K562 (cell line): ENCODE results near the gene TENM3. TPM values are rescaled to one million over a fixed set of nuclear protein-coding genes. Genes with fewer than 3 reads are reported as not detected.

ENCODE experiments used
- ATAC-seq: fragments of 200-7000 bp; cut with Tn5 transposase; 3 replicates; pipeline ENCODE4 v1.9.1; 2020; ENCODE audit warnings: moderate library complexity
- BruUV-seq: library from RNA; stranded (reverse); fragments of 400-500 nt; replicated peaks from 2 replicates; lab custom pipeline; 2021; lab: Mats Ljungman, UMichigan
- CTCF ChIA-PET: fragments of 300-600 bp; formaldehyde crosslinking; extraction: SDS; loops from one replicate; lab custom pipeline; 2021; ENCODE audit warnings: low intra/inter-chr PET ratio; lab: Yijun Ruan, JAX
- POLR2A ChIA-PET: fragments of 300-600, 350-650 bp; sonication (Branson Sonifier 250); formaldehyde crosslinking; extraction: SDS; loops from one replicate; lab custom pipeline; 2021; ENCODE audit warnings: antibody characterized with exemption, inconsistent platforms; lab: Yijun Ruan, JAX
- DNase-seq, 4 experiments: peaks; one replicate each; pipeline versions ENCODE4 v3.0.0 to v3.0.0-alpha.2; 2011 to 2018; ENCODE audit warnings: low spot score in 3 of 4, mixed read lengths in 3 of 4; ENCODE audit errors: extremely low read depth in 1 of 4
- FAIRE-seq: peaks from 2 replicates; lab custom pipeline; 2011; peaks lifted over from hg19 to GRCh38; lab: Jason Lieb, UNC
- H2AFZ ChIP-seq: 2 replicates; pipeline ENCODE4 v1.6.0; 2011; ENCODE audit warnings: low read depth, low read length, control low read depth, inconsistent platforms
- H3K27ac ChIP-seq: fragments of 200-600 bp; 3 replicates; pipeline ENCODE4 v1.8.0; 2011; ENCODE audit warnings: low read depth, mild to moderate bottlenecking, control low read depth, inconsistent platforms, low read length, moderate library complexity, mixed read lengths; ENCODE audit errors: extremely low read depth
- H3K27me3 ChIP-seq, 2 experiments: fragments of 300-600 bp in 1 of 2; 2 replicates in 1 of 2; 3 replicates in 1 of 2; pipeline versions ENCODE4 v1.6.0 to v1.8.0; 2011; ENCODE audit warnings: inconsistent platforms in 2 of 2, low read length in 2 of 2, mild to moderate bottlenecking in 1 of 2, mixed read lengths in 1 of 2, moderate library complexity in 1 of 2; ENCODE audit not compliant: control insufficient read depth in 2 of 2, insufficient read depth in 2 of 2
- H3K36me3 ChIP-seq: fragments of 300-600 bp; 3 replicates; pipeline ENCODE4 v1.8.0; 2011; ENCODE audit warnings: mild to moderate bottlenecking, low read length, inconsistent platforms; ENCODE audit not compliant: control insufficient read depth, insufficient read depth
- H3K4me1 ChIP-seq, 2 experiments: fragments of 200-600 bp in 1 of 2; replicated peaks in 1 of 2; 2 replicates in 1 of 2; 3 replicates in 1 of 2; pipeline versions ENCODE4 v1.5.1 to v1.8.0; 2011; ENCODE audit warnings: inconsistent platforms in 2 of 2, low read length in 2 of 2, mild to moderate bottlenecking in 1 of 2, mixed read lengths in 1 of 2, moderate library complexity in 1 of 2; ENCODE audit not compliant: control insufficient read depth in 2 of 2, insufficient read depth in 2 of 2
- H3K4me2 ChIP-seq: 2 replicates; pipeline ENCODE4 v1.6.1; 2011; ENCODE audit warnings: low read length, control low read depth, inconsistent platforms, mixed read lengths; ENCODE audit not compliant: insufficient read depth
- H3K4me3 ChIP-seq: fragments of 200-600 bp; sonication (generic), shearing (Covaris generic); 2 replicates; pipeline ENCODE4 v1.5.1; 2016; ENCODE audit warnings: control low read depth, inconsistent platforms
- H3K79me2 ChIP-seq: fragments of 200-600 bp; 3 replicates; pipeline ENCODE4 v1.8.0; 2011; ENCODE audit warnings: low read length, inconsistent platforms; ENCODE audit not compliant: control insufficient read depth, insufficient read depth
- H3K9ac ChIP-seq, 2 experiments: 2 replicates each; pipeline versions ENCODE4 v1.6.0 to v1.6.1; 2011; ENCODE audit warnings: low read depth in 2 of 2, low read length in 2 of 2, control low read depth in 1 of 2, inconsistent platforms in 1 of 2, mild to moderate bottlenecking in 1 of 2, mixed read lengths in 1 of 2; ENCODE audit not compliant: insufficient read depth in 1 of 2
- H3K9me1 ChIP-seq: one replicate; pipeline ENCODE4 v1.6.0; 2011; ENCODE audit warnings: inconsistent platforms, mild to moderate bottlenecking, low read length, moderate library complexity; ENCODE audit not compliant: control insufficient read depth, insufficient read depth
- H3K9me3 ChIP-seq: replicated peaks from 2 replicates; pipeline ENCODE4 v1.5.1; 2011; ENCODE audit warnings: low read depth, low read length, inconsistent platforms; ENCODE audit not compliant: control insufficient read depth, insufficient read depth
- H4K20me1 ChIP-seq: replicated peaks from 2 replicates; pipeline ENCODE4 v1.6.1; 2011; ENCODE audit warnings: low read length, inconsistent platforms, mixed read lengths; ENCODE audit not compliant: control insufficient read depth, insufficient read depth
- CBFA2T2 ChIP-seq: fragments of 450-650 bp; conservative IDR thresholded peaks from 2 replicates; pipeline ENCODE4 v1.6.1; 2017; ENCODE audit warnings: mild to moderate bottlenecking
- CHAMP1 ChIP-seq: fragments of 450-650 bp; IDR thresholded peaks from 2 replicates; pipeline ENCODE4 v1.6.1; 2016; ENCODE audit warnings: mild to moderate bottlenecking
- COPS2 ChIP-seq: fragments of 450-650 bp; conservative IDR thresholded peaks from 2 replicates; pipeline ENCODE4 v1.6.1; 2016; ENCODE audit warnings: mild to moderate bottlenecking, moderate library complexity
- EP300 ChIP-seq: IDR thresholded peaks from 2 replicates; pipeline ENCODE4 v1.6.1; 2012; ENCODE audit warnings: low read length, improper control_type of control experiment
- HNRNPL ChIP-seq: fragments of 200-400 bp; formaldehyde crosslinking; IDR thresholded peaks from 2 replicates; pipeline ENCODE4 v1.6.1; 2017; ENCODE audit warnings: low read depth, mild to moderate bottlenecking, low read length
- NR2F6 ChIP-seq: fragments of 450-650 bp; formaldehyde crosslinking; IDR thresholded peaks from 2 replicates; pipeline ENCODE4 v1.4.0; 2020; ENCODE audit warnings: mild to moderate bottlenecking
- SIRT6 ChIP-seq: IDR thresholded peaks from one replicate; pipeline ENCODE4 v1.6.1; 2012; ENCODE audit warnings: low read depth, mild to moderate bottlenecking, control low read depth, inconsistent platforms, low read length, moderate library complexity
- THAP12 ChIP-seq: fragments of 250-450 bp; sonication (Bioruptor Pico); IDR thresholded peaks from 2 replicates; pipeline ENCODE4 v1.9.0; 2021; ENCODE audit warnings: mild to moderate bottlenecking, inconsistent platforms
- THAP7 ChIP-seq: fragments of 250-450 bp; sonication (Bioruptor Pico); IDR thresholded peaks from 2 replicates; pipeline ENCODE4 v1.5.0; 2021
- ZFX ChIP-seq: sonication (generic); formaldehyde crosslinking; IDR thresholded peaks from 2 replicates; pipeline ENCODE4 v1.8.0; 2022; ENCODE audit warnings: mild to moderate bottlenecking, missing genetic modification reagents, moderate library complexity
- ZNF316 ChIP-seq: fragments of 450-650 bp; IDR thresholded peaks from 2 replicates; pipeline ENCODE4 v1.6.1; 2016
- ZNF830 ChIP-seq: fragments of 250-450 bp; sonication (Bioruptor Pico); IDR thresholded peaks from 2 replicates; pipeline ENCODE4 v1.5.0; 2021; ENCODE audit warnings: mild to moderate bottlenecking
- WGBS: fragments of 100-300 bp; shearing (Covaris generic); methylation state at CpG from one replicate; pipeline ENCODE4 v1.1.6; 2016; ENCODE audit warnings: low coverage, mixed read lengths; ENCODE audit not compliant: insufficient coverage; ENCODE audit errors: missing lambda C conversion rate; 5-methylcytosine and 5-hydroxymethylcytosine counted together
- in situ Hi-C: fragments of 300-500 bp; cut with MboI; formaldehyde crosslinking; loops from 4 replicates; pipeline ENCODE4 v1.15.0; 2018; ENCODE audit warnings: inconsistent platforms, mixed read lengths
- intact Hi-C: fragments of 100-400 bp; cut with micrococcal nuclease; formaldehyde crosslinking; loops from 2 replicates; pipeline ENCODE4 v1.14.2; 2022
- polyA plus RNA-seq, 8 experiments: library from polyadenylated mRNA; depleted of rRNA in 4 of 8; stranded (reverse) in 5 of 8; unstranded in 3 of 8; fragments of >200 nt; fragmentation: Nextera tagmentation in 2 of 8; fragmentation: Illumina TruSeq in 1 of 8; extraction: Ambion mirVana in 2 of 8; extraction: Trizol in 1 of 8; gene quantifications; 2 replicates each; pipeline versions ENCODE4 v1.2.1 to v1.2.3, GENCODE V29; 2011 to 2014; ENCODE audit warnings: inconsistent platforms in 1 of 8, missing spikeins in 1 of 8
- total RNA-seq, 7 experiments: library from RNA; depleted of rRNA in 6 of 7; stranded (reverse); fragments of >200 nt in 6 of 7; fragmentation: Illumina TruSeq in 2 of 7; extraction: Trizol in 2 of 7; gene quantifications; 2 replicates each; pipeline versions ENCODE4 v1.2.1 to v1.2.3, GENCODE V29; 2011 to 2021; ENCODE audit warnings: low replicate concordance in 1 of 7
- TF ChIP-seq, protein P1 (sequence below): fragments of 150-350 bp; IDR thresholded peaks from 2 replicates; pipeline ENCODE4 v1.6.1; 2014; ENCODE audit warnings: low read depth, mild to moderate bottlenecking, low read length, borderline replicate concordance
- TF ChIP-seq, protein P2 (sequence below): sonication (generic); formaldehyde crosslinking; IDR thresholded peaks from 2 replicates; pipeline ENCODE4 v1.8.1; 2023; ENCODE audit warnings: mild to moderate bottlenecking, missing genetic modification reagents

Gene TENM3
- total and polyA plus RNA-seq, 9 of the 15 experiments (the other 6 are each of a cell fraction or from before 2014, with no cell fraction given): 0.01 to 0.02 TPM; not detected in 7

DNA sequence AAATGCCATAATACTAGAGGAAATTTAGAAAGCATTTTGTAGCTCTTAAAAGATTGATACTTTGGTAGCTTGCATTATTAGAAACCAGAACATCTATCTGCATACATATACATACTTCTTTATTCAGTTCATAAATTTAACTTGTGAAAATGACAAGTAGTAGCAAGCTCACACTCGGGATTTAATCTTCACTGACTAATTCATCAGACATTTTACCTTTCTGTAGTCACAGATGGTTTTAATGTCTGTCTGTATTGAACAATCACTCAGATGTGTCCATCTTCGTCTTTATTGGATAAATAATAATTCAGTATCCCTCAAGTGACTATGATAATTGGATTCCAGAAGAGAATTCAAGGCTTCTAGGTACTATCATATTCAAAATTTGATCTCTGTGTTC lies 232.3 kb downstream of the TENM3 start:
- Histone ChIP-seq H3K4me2 (no peak overlapping the region), H3K4me3 (no peak overlapping the region), H3K9me1 (no peaks in the 10 kb centered on the region), H3K27me3 (no peaks in the 10 kb centered on the region), H3K9ac (no peak overlapping the region), H3K9me3 (no peaks in the 10 kb centered on the region), H3K36me3 (no peaks in the 10 kb centered on the region), H3K4me1 (no peaks in the 10 kb centered on the region), H4K20me1 (no peaks in the 10 kb centered on the region), H3K27ac (no peak overlapping the region), H3K79me2 (no peaks in the 10 kb centered on the region), H2AFZ (no peak overlapping the region)
- POLR2A ChIA-PET: no interaction called here
- in situ Hi-C loops (no loop called here), intact Hi-C loops (loop anchor here (5.0 kb wide), 1 partner anchor 787 kb away; no protein-coding TSS in a partner anchor)
- ATAC-seq (no peak), FAIRE-seq (no peak), DNase-seq (no peak)
- 0% methylated on average over 2 of the region's 2 CpGs for WGBS
- CTCF ChIA-PET: no interaction called here
- BruUV-seq: no TSS peak
- no peak for TF ChIP-seq ZNF316
- TF ChIP-seq COPS2: no peak
- no peak for TF ChIP-seq ZNF830 (CRISPR knock-in tag)
- TF ChIP-seq CBFA2T2: no peak
- TF ChIP-seq, protein P1, sequence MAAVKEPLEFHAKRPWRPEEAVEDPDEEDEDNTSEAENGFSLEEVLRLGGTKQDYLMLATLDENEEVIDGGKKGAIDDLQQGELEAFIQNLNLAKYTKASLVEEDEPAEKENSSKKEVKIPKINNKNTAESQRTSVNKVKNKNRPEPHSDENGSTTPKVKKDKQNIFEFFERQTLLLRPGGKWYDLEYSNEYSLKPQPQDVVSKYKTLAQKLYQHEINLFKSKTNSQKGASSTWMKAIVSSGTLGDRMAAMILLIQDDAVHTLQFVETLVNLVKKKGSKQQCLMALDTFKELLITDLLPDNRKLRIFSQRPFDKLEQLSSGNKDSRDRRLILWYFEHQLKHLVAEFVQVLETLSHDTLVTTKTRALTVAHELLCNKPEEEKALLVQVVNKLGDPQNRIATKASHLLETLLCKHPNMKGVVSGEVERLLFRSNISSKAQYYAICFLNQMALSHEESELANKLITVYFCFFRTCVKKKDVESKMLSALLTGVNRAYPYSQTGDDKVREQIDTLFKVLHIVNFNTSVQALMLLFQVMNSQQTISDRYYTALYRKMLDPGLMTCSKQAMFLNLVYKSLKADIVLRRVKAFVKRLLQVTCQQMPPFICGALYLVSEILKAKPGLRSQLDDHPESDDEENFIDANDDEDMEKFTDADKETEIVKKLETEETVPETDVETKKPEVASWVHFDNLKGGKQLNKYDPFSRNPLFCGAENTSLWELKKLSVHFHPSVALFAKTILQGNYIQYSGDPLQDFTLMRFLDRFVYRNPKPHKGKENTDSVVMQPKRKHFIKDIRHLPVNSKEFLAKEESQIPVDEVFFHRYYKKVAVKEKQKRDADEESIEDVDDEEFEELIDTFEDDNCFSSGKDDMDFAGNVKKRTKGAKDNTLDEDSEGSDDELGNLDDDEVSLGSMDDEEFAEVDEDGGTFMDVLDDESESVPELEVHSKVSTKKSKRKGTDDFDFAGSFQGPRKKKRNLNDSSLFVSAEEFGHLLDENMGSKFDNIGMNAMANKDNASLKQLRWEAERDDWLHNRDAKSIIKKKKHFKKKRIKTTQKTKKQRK: no peak
- TF ChIP-seq CHAMP1: no peak
- TF ChIP-seq, protein P2, sequence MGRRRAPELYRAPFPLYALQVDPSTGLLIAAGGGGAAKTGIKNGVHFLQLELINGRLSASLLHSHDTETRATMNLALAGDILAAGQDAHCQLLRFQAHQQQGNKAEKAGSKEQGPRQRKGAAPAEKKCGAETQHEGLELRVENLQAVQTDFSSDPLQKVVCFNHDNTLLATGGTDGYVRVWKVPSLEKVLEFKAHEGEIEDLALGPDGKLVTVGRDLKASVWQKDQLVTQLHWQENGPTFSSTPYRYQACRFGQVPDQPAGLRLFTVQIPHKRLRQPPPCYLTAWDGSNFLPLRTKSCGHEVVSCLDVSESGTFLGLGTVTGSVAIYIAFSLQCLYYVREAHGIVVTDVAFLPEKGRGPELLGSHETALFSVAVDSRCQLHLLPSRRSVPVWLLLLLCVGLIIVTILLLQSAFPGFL (CRISPR knock-in tag): no peak
- TF ChIP-seq HNRNPL: no peak
- TF ChIP-seq THAP12 (CRISPR knock-in tag): no peak
- TF ChIP-seq NR2F6 (CRISPR knock-in tag): no peak
- TF ChIP-seq THAP7: no peak
- no peak for TF ChIP-seq ZFX
- no peak for TF ChIP-seq EP300
- no peak for TF ChIP-seq SIRT6
